ENCODE results near the gene SEMA4B.

The SEMA4B gene

DNA sequence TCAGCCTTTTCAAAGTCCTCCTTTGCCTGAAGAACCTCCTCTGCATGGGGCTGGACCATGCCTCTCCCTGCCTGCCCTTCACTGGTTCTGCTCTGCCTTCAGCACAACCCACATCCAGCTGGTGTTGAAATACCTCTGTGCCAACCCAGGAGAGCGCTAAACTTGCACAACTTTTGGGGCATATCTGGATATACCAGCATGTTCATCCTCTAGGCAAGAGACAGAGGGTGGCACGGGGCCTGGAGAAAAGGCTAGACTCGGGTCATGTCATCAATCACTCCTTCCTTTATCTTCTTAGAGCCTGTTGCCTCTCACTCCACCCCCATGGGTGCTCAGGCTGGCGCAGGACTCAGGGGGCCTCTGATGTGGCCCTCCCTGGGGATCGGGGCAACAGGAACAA lies 4.8 kb downstream of the SEMA4B start:
- Histone ChIP-seq H2AFZ (ENCODE audit: low read depth, low read length, severe bottlenecking) (no peak overlapping the region), H3K4me2 (ENCODE audit: low read depth, low read length, poor library complexity, severe bottlenecking) (no peak overlapping the region), H3K36me3 (ENCODE audit: low read length) (no peaks in the 10 kb centered on the region), H3K4me3 (ENCODE audit: insufficient read depth, low read length, poor library complexity, severe bottlenecking) (no peak overlapping the region), H3K9me2 (replicated peaks; ENCODE audit: insufficient read depth, low read length) (no peaks in the 10 kb centered on the region), H4K20me1 (ENCODE audit: low read depth, low read length) (no peaks in the 10 kb centered on the region), H3K9ac (ENCODE audit: low read length) (no peak overlapping the region), H3K79me2 (ENCODE audit: insufficient read depth, low read length) (no peaks in the 10 kb centered on the region), H3F3A (ENCODE audit: insufficient read depth) (no peaks in the 10 kb centered on the region), H3K27ac (ENCODE audit: low read depth, low read length) (no peak overlapping the region), H3K27me3 (ENCODE audit: low read length) (no peaks in the 10 kb centered on the region), H3K9me3 (ENCODE audit: insufficient read depth, low read length) (no peaks in the 10 kb centered on the region)
- TF ChIP-seq, protein P1, sequence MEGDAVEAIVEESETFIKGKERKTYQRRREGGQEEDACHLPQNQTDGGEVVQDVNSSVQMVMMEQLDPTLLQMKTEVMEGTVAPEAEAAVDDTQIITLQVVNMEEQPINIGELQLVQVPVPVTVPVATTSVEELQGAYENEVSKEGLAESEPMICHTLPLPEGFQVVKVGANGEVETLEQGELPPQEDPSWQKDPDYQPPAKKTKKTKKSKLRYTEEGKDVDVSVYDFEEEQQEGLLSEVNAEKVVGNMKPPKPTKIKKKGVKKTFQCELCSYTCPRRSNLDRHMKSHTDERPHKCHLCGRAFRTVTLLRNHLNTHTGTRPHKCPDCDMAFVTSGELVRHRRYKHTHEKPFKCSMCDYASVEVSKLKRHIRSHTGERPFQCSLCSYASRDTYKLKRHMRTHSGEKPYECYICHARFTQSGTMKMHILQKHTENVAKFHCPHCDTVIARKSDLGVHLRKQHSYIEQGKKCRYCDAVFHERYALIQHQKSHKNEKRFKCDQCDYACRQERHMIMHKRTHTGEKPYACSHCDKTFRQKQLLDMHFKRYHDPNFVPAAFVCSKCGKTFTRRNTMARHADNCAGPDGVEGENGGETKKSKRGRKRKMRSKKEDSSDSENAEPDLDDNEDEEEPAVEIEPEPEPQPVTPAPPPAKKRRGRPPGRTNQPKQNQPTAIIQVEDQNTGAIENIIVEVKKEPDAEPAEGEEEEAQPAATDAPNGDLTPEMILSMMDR (IDR thresholded peaks at IDR 0.05; ENCODE audit: insufficient read depth, low read length, poor library complexity, severe bottlenecking): no peak
- no peak for TF ChIP-seq EZH2phosphoT487 (conservative IDR thresholded peaks at IDR 0.05; ENCODE audit: low read length)

- Histone ChIP-seq H3K36me3 (ENCODE audit: low read length) (no peaks in the 10 kb centered on the region), H3K9me3 (ENCODE audit: insufficient read depth, low read length) (no peaks in the 10 kb centered on the region), H4K20me1 (ENCODE audit: low read depth, low read length) (no peaks in the 10 kb centered on the region), H3K9me2 (replicated peaks; ENCODE audit: insufficient read depth, low read length) (no peaks in the 10 kb centered on the region), H3K27me3 (ENCODE audit: low read length) (no peaks in the 10 kb centered on the region), H3K27ac (ENCODE audit: low read depth, low read length) (no peak overlapping the region), H3K9ac (ENCODE audit: low read length) (no peak overlapping the region), H3K4me2 (ENCODE audit: low read depth, low read length, poor library complexity, severe bottlenecking) (no peak overlapping the region), H3F3A (ENCODE audit: insufficient read depth) (no peaks in the 10 kb centered on the region), H3K4me3 (ENCODE audit: insufficient read depth, low read length, poor library complexity, severe bottlenecking) (no peak overlapping the region), H3K79me2 (ENCODE audit: insufficient read depth, low read length) (no peaks in the 10 kb centered on the region), H2AFZ (ENCODE audit: low read depth, low read length, severe bottlenecking) (no peak overlapping the region)
- TF ChIP-seq, protein P1 (IDR thresholded peaks at IDR 0.05; ENCODE audit: insufficient read depth, low read length, poor library complexity, severe bottlenecking): no peak
- TF ChIP-seq EZH2phosphoT487 (conservative IDR thresholded peaks at IDR 0.05; ENCODE audit: low read length): no peak
Observed at GRCh38 chr15:90207252-90207651, 6.1 kb downstream of the SEMA4B start.

DNA sequence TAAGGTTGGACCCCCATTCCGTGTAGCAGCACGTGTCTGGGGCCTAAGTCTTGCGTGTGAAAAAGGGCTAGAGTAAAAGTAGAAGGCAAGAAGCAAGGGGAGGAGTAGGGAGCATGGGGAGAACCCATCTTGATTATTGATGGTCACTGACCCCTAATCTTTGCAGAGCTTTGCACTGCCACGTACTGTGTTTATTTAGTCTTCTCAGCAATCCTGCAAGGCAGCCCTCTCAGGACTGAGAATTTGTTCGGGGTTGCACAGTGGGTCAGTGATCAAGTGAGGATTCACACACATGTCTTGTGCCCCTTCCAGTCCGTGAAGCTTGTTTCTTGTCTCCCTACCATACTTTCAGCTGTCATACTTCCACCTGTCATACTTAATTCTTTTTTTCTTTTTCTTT lies 7.2 kb downstream of the SEMA4B start:
- H3K27me3 ChIP-seq (ENCODE audit: low read length): no peaks in the 10 kb centered on the region
- no peak overlapping the region for H3K27ac ChIP-seq (ENCODE audit: low read depth, low read length)
- no peak overlapping the region for H2AFZ ChIP-seq (ENCODE audit: low read depth, low read length, severe bottlenecking)
- H3K4me2 ChIP-seq (ENCODE audit: low read depth, low read length, poor library complexity, severe bottlenecking): no peak overlapping the region
- H3K9ac ChIP-seq (ENCODE audit: low read length): no peak overlapping the region
- no peaks in the 10 kb centered on the region for H3F3A ChIP-seq (ENCODE audit: insufficient read depth)
- no peaks in the 10 kb centered on the region for H4K20me1 ChIP-seq (ENCODE audit: low read depth, low read length)
- no peak for TF ChIP-seq EZH2phosphoT487 (conservative IDR thresholded peaks at IDR 0.05; ENCODE audit: low read length)
- TF ChIP-seq, protein P1 (IDR thresholded peaks at IDR 0.05; ENCODE audit: insufficient read depth, low read length, poor library complexity, severe bottlenecking): no peak
- no peaks in the 10 kb centered on the region for H3K36me3 ChIP-seq (ENCODE audit: low read length)
- no peaks in the 10 kb centered on the region for H3K9me2 ChIP-seq (replicated peaks; ENCODE audit: insufficient read depth, low read length)
- H3K79me2 ChIP-seq (ENCODE audit: insufficient read depth, low read length): no peaks in the 10 kb centered on the region
- H3K4me3 ChIP-seq (ENCODE audit: insufficient read depth, low read length, poor library complexity, severe bottlenecking): no peak overlapping the region
- no peaks in the 10 kb centered on the region for H3K9me3 ChIP-seq (ENCODE audit: insufficient read depth, low read length)
